MM.1S (cell line): Measurements from ENCODE around the gene TMEM59.

Experiments
- EZH2 ChIP-seq: fragments of 300-600 bp; sonication (generic); optimal IDR thresholded peaks from 2 replicates; pipeline ENCODE3; 2017; ENCODE audit warnings: low read depth, mild to moderate bottlenecking, antibody characterized with exemption, low read length, mixed read lengths
- EZH2phosphoT487 ChIP-seq: fragments of 300-600 bp; sonication (generic); IDR thresholded peaks from 2 replicates; pipeline ENCODE4 v1.6.1; 2018; ENCODE audit warnings: antibody characterized with exemption, low read length
- TF ChIP-seq, protein P1 (sequence below): fragments of 300-600 bp; sonication (generic); IDR thresholded peaks from 2 replicates; pipeline ENCODE4 v1.5.1; 2016; ENCODE audit warnings: antibody characterized with exemption, low read length, mixed read lengths

DNA sequence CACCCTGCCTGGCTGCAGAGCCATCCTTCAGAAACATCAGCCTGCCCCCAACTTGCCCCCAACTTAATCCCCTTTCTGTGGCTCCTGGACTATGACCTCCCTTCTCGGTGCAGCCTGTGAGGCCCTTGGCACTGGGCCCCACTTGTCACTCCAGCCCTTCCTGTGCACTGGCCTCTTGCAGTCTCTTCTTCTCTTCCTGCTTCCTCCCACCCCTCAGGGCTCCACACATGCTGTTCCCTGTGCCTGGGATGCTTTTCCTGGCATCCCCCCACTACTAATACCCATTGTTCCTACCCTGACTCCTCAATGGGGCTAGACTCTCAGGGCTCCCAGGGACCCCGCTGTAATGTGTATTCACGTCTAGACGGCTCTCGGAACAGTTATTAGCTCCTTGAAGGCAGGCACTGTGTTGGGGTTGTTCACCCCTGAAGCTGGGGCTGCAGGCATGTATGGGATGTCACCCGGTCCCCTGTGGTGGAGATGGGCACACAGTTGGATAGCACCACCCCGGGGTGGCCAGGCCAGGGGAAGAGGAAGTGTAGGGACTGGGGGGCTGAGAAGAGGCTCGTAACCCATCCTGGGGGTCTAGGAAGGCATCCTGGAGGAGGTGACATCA, 39.5 kb downstream of the TMEM59 start:
- TF ChIP-seq, protein P1, sequence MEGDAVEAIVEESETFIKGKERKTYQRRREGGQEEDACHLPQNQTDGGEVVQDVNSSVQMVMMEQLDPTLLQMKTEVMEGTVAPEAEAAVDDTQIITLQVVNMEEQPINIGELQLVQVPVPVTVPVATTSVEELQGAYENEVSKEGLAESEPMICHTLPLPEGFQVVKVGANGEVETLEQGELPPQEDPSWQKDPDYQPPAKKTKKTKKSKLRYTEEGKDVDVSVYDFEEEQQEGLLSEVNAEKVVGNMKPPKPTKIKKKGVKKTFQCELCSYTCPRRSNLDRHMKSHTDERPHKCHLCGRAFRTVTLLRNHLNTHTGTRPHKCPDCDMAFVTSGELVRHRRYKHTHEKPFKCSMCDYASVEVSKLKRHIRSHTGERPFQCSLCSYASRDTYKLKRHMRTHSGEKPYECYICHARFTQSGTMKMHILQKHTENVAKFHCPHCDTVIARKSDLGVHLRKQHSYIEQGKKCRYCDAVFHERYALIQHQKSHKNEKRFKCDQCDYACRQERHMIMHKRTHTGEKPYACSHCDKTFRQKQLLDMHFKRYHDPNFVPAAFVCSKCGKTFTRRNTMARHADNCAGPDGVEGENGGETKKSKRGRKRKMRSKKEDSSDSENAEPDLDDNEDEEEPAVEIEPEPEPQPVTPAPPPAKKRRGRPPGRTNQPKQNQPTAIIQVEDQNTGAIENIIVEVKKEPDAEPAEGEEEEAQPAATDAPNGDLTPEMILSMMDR: no peak
- TF ChIP-seq EZH2 (no peak), EZH2phosphoT487 (no peak)
